ENCODE results near the gene HTR1A. TPM values are rescaled to one million over a fixed set of nuclear protein-coding genes. Genes with fewer than 3 reads are reported as not detected.

Gene HTR1A
- total RNA-seq, 1 experiment from 2014 or later: not detected

DNA sequence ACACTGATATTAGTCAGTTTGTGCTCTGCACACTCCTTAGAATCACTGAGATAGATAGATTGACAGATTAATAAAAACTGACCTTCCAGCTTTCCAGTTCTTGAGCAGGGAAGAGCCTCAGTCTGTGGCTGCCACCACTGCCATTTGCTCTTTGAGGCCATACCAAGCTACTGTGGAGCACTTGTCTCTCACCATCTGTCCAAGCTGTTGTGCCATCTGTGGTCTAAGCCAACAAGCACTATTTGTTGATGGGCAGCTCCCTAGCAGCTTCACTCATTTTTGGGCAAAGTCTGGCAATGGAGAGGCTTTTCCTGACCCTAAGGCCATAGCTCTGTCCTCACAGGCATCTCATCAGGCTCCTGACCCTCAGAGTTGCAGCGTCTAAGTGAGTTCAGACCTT lies 30.4 kb downstream of the HTR1A start:
- Histone ChIP-seq H3K36me3 (no peaks in the 10 kb centered on the region), H3K4me3 (no peak overlapping the region), H3K27me3 (no peaks in the 10 kb centered on the region), H3K4me1 (no peaks in the 10 kb centered on the region), H3K9me3 (replicated peaks) (no peaks in the 10 kb centered on the region), H3K27ac (no peak overlapping the region)
- no peak for DNase-seq

DNA sequence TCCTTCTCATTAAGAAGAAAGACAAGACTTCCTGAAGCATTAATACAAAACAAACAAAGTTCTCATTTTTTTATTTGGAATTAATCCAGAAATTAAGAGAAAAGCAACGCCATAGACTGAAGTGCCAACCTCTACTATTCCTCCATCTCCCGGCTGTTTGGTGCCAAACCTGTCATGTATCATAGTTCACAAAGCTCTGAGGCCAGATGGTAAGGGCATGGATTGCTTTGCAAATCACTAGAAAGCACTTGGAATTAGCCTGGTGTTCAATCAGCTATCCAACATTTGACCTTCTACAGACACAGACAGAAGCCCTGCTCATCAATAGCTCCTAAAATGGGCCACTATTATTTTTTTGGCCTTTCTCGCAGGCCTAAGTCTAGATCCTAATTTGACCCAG lies 33.8 kb downstream of the HTR1A start:
- no peak overlapping the region for H3K4me3 ChIP-seq
- no peaks in the 10 kb centered on the region for H3K36me3 ChIP-seq
- H3K27ac ChIP-seq: no peak overlapping the region
- H3K27me3 ChIP-seq: no peaks in the 10 kb centered on the region
- no peak for DNase-seq
- H3K4me1 ChIP-seq: peaks cover 2% of the 10 kb centered on the region; the same call in 1 of the 2 replicates
- H3K9me3 ChIP-seq (replicated peaks): no peaks in the 10 kb centered on the region

DNA sequence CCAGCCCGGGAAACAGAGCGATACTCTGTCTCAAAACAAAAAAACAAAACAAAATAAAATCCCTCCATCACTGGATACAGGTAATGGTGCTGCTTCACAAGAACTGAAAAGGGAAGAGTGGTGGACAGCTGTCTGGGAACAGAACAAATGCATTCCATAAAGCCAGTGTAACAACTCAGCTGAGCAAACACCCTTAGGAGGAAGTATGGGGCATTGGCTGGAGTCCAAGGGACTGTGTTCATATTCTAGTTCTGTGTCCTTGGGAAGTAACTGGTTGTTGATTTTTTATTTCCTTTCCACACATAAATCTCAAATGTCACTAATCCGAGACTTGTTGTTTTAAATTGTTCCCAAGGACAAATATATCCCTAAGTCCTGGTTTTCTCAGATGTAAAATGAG lies 38.3 kb downstream of the HTR1A start:
- no peaks in the 10 kb centered on the region for H3K36me3 ChIP-seq
- H3K27ac ChIP-seq: no peak overlapping the region
- H3K9me3 ChIP-seq (replicated peaks): no peaks in the 10 kb centered on the region
- no peaks in the 10 kb centered on the region for H3K27me3 ChIP-seq
- DNase-seq: peak; percentile 33 to 44
- H3K4me1 ChIP-seq: peaks cover 2% of the 10 kb centered on the region; the same call in 1 of the 2 replicates
- H3K4me3 ChIP-seq: no peak overlapping the region

DNA sequence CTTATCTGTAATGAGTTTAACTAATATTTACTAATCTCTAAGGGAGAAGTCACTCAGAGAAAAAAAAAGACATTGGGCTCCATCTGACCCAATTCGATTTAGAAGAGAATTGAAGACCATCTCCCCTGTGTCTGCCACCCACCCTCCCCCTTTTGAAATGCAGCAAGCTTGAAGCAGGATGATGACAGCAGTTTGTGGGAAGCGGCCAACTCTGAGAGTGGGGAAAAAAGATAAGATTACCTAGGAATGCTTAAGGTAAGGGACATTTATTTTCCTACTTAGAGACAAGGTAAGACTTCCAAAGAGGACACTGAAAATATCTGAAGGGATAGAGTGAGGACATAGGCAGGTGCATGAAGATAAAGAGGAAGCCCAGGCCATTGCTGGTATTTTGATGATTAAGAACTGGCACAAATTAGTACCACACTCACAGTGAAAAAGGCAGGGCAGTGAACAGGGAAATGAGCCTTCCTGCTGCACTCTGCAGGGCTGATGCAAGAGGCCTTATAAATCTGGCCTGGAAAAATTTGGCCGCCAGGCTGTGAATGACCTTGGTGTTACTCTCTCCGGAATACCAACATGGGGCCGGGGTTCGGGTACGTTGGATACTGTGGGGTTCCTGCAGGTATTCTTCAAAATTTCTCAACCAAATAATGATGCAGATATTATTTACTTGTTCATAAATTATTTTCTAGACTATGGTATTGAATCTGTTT lies 42.3 kb downstream of the HTR1A start:
- H3K27ac ChIP-seq: no peak overlapping the region
- no peak for DNase-seq
- no peak overlapping the region for H3K4me3 ChIP-seq

DNA sequence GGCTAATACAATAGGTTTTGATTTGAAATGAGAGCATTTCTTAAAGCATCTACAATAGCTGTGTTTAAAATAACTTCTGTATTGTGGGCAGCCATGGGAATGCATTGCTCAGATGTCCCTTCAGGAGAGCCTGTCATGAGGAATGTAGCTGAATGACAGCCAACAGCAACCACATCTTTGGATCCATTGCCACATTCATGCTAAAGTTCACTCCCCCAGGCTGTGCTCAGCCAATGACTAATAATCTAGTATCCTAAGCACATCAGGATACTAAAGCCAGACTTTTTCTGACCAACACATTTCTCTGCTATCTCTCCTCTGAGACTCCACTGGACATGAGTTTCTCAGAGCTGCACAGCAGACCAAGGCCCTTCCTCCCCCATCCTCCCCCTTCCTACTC lies 45.5 kb downstream of the HTR1A start:
- Histone ChIP-seq H3K27ac (no peak overlapping the region), H3K27me3 (no peaks in the 10 kb centered on the region), H3K36me3 (no peaks in the 10 kb centered on the region), H3K4me1 (no peaks in the 10 kb centered on the region), H3K9me3 (replicated peaks) (no peaks in the 10 kb centered on the region), H3K4me3 (no peak overlapping the region)
- DNase-seq: no peak

More for the DNA sequence above, 42.3 kb downstream of the HTR1A start:
- Histone ChIP-seq H3K36me3 (no peaks in the 10 kb centered on the region), H3K9me3 (replicated peaks) (no peaks in the 10 kb centered on the region), H3K4me1 (peaks cover 2% of the 10 kb centered on the region; the same call in 1 of the 2 replicates), H3K27me3 (no peaks in the 10 kb centered on the region)

DNA sequence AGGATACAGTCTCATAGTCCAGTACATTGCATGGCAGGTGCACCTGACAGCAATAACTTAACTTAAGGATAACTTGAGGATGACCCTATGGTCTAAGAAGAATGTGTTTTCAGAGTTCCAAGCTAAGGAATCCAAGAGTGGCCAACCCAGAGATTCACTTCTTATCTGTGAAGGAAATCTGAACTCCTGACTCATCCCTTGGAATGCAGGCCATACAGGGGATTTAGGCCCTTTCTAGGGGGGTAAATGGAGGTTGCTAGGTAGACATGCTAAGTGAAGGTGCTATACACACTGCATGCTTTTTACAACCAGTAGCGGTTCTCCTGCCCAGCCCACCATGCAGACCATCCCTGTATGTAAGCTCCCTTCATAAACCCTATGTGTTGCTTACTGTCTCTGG lies 50.4 kb downstream of the HTR1A start:
- no peak overlapping the region for H3K27ac ChIP-seq
- H3K27me3 ChIP-seq: no peaks in the 10 kb centered on the region; the same call in 1 of the 2 replicates

More for the DNA sequence above, 50.4 kb downstream of the HTR1A start:
- H3K4me1 ChIP-seq: no peaks in the 10 kb centered on the region
- H3K4me3 ChIP-seq: no peak overlapping the region
- no peaks in the 10 kb centered on the region for H3K9me3 ChIP-seq (replicated peaks)
- no peaks in the 10 kb centered on the region for H3K36me3 ChIP-seq
- DNase-seq: no peak

Other genes starting within 250 kb of the HTR1A start
- gene RNF180, start 203.4 kb upstream of the HTR1A start, total RNA-seq (2014; rRNA removed; shearing (Covaris generic)): 0.41 and 0.65 TPM in 2 replicates

All from SJCRH30 (cell line).